CD4-positive, CD25-positive, alpha-beta regulatory T cell (primary cell): Measurements from ENCODE around the gene GYS2. TPM values are rescaled to one million over a fixed set of nuclear protein-coding genes. Genes with fewer than 3 reads are reported as not detected.

Experiments used
- ATAC-seq, 2 donors: fragments of 150-1000 bp; cut with Tn5 transposase; one replicate each; pipeline ENCODE4 v1.10.0; 2021; ENCODE audit warnings: low read depth in 2 of 2, moderate number of reproducible peaks in 2 of 2, moderate library complexity in 1 of 2
- DNase-seq, 3 donors: peaks; one replicate each; pipeline versions ENCODE4 v3.0.0 to v3.0.0-alpha.2; 2012 to 2022; ENCODE audit warnings: mixed read lengths in 1 of 3
- H3K27ac ChIP-seq: one replicate; pipeline ENCODE4 v1.7.0; 2013; ENCODE audit warnings: mild to moderate bottlenecking, low read length; ENCODE audit not compliant: insufficient read depth, poor library complexity, severe bottlenecking
- H3K27me3 ChIP-seq: one replicate; pipeline ENCODE4 v1.7.0; 2013; ENCODE audit warnings: low read length; ENCODE audit not compliant: control insufficient read depth, insufficient read depth
- H3K36me3 ChIP-seq: one replicate; pipeline ENCODE4 v1.7.0; 2013; ENCODE audit warnings: mild to moderate bottlenecking, low read length, moderate library complexity; ENCODE audit not compliant: control insufficient read depth, insufficient read depth
- H3K4me1 ChIP-seq: 2 replicates; pipeline ENCODE4 v1.7.0; 2013; ENCODE audit warnings: mild to moderate bottlenecking, low read length; ENCODE audit not compliant: insufficient read depth, control insufficient read depth, poor library complexity, severe bottlenecking
- H3K4me3 ChIP-seq: one replicate; pipeline ENCODE4 v1.7.0; 2013; ENCODE audit warnings: low read depth, mild to moderate bottlenecking, low read length, moderate library complexity
- H3K9me3 ChIP-seq, 2 experiments: 1 replicate in 1 of 2; 2 replicates in 1 of 2; pipeline ENCODE4 v1.7.0; 2013; ENCODE audit warnings: low read length in 2 of 2, mild to moderate bottlenecking in 1 of 2, moderate library complexity in 1 of 2; ENCODE audit not compliant: control insufficient read depth in 2 of 2
- H3K27ac Mint-ChIP-seq, 3 donors: one replicate each; pipeline ENCODE4 v1.8.0; 2020 to 2022; ENCODE audit warnings: mild to moderate bottlenecking in 3 of 3, mixed read lengths in 3 of 3, moderate library complexity in 2 of 3
- H3K27me3 Mint-ChIP-seq: one replicate; pipeline ENCODE4 v1.8.0; 2022; ENCODE audit warnings: mild to moderate bottlenecking, mixed read lengths
- H3K36me3 Mint-ChIP-seq: one replicate; pipeline ENCODE4 v1.8.0; 2020; ENCODE audit warnings: mixed read lengths
- H3K4me1 Mint-ChIP-seq, 4 donors: one replicate each; pipeline ENCODE4 v1.8.0; 2020 to 2022; ENCODE audit warnings: mixed read lengths in 4 of 4, mild to moderate bottlenecking in 1 of 4
- H3K4me3 Mint-ChIP-seq, 4 donors: one replicate each; pipeline ENCODE4 v1.8.0; 2020 to 2022; ENCODE audit warnings: mild to moderate bottlenecking in 4 of 4, mixed read lengths in 4 of 4, moderate library complexity in 3 of 4
- H3K9me3 Mint-ChIP-seq, 7 donors: one replicate each; pipeline ENCODE4 v1.8.0; 2020 to 2022; ENCODE audit warnings: mixed read lengths in 7 of 7, mild to moderate bottlenecking in 3 of 7, moderate library complexity in 2 of 7
- polyA plus RNA-seq, 4 donors: library from polyadenylated mRNA; unstranded; fragments of 300-500 nt; fragmentation: Illumina TruSeq; gene quantifications; one replicate each; pipeline ENCODE4 v1.2.3, GENCODE V29; 2021
- total RNA-seq: library from RNA; stranded (reverse); gene quantifications from one replicate; pipeline ENCODE4 v1.2.3, GENCODE V29; 2022

GYS2 gene
- total and polyA plus RNA-seq, 5 donors from 2014 or later, result 0.08 to 0.09 TPM; not detected in 3

- Histone ChIP-seq H3K36me3 (no peaks in the 10 kb centered on the region), H3K9me3 (no peaks in the 10 kb centered on the region), H3K4me1 (no peaks in the 10 kb centered on the region), H3K4me3 (no peak overlapping the region), H3K27me3 (no peaks in the 10 kb centered on the region), H3K27ac (no peak overlapping the region)
- Mint-ChIP-seq H3K9me3 (peaks cover 0 to 8% (median 4%) of the 10 kb centered on the region in 7 donors), H3K4me1 (no peaks in the 10 kb centered on the region), H3K27ac (no peak overlapping the region), H3K27me3 (peaks cover 5% of the 10 kb centered on the region), H3K36me3 (no peaks in the 10 kb centered on the region), H3K4me3 (no peak overlapping the region)
- DNase-seq (no peak), ATAC-seq (no peak)
Observed at GRCh38 chr12:21583587-21583986, 21.1 kb downstream of the GYS2 start.

DNA sequence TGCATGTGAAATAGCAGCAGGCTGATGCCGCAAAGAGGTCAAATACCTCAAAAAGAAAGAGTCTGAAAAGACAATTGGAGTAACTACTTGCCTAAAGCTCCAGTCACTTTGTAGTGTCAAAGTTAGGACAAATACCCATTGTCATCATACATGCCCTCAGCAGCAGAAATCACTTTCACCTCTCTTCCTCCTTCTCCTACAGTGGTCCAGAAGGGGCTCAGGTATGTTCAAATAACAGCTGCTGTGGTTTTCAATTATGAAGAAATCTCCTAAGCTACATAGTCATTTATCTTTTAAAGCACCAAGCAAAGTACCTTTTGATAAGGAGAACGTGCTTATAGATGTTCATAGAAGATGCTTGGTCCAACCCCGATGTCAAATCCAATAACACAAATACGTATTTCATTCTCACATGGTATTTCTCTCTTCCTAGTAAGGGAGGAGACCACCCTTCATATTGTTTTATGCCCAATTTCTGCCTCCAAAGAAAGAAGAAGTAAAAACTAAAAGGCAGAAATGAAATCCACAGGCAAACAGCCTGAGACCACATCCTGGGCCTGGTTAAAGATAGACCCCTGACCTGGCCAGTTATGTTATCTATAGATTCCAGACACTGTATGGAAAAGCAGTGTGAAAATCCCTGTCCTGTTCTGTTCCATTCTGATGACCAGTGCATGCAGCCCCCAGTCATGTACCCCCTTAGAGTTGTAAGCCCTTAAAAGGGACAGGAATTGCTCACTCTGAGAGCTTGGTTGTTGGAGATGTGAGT, 23.7 kb downstream of the GYS2 start:
- Mint-ChIP-seq H3K4me1 (no peaks in the 10 kb centered on the region), H3K4me3 (no peak overlapping the region), H3K27ac (no peak overlapping the region)

DNA sequence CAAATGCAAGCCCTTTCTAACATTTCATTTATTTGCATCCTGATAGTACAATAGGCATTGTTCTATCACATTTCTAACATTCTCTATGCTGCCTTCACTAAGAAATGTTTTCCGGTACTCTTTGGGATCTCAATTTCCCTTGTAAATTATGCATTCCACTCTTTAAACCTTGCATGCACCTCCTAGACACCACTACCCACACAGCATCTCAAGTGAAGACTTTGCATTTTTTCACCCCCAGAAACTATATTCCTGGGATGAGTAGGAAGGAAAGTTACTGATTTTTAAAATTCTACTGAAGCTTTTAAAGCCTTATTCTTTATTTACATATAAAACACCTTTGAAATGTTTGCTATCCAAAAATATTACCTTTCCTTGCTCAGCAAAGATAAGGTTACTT, 27.1 kb downstream of the GYS2 start:
- Mint-ChIP-seq H3K27me3 (peaks cover 20% of the 10 kb centered on the region), H3K36me3 (no peaks in the 10 kb centered on the region), H3K4me1 (no peaks in the 10 kb centered on the region), H3K27ac (no peak overlapping the region), H3K9me3 (peaks cover 0 to 2% (median 0%) of the 10 kb centered on the region in 7 donors), H3K4me3 (no peak overlapping the region)
- H3K9me3 ChIP-seq, result no peaks in the 10 kb centered on the region
- no peak for ATAC-seq
- H3K27me3 ChIP-seq, result no peaks in the 10 kb centered on the region
- no peak overlapping the region for H3K4me3 ChIP-seq
- no peaks in the 10 kb centered on the region for H3K36me3 ChIP-seq
- no peaks in the 10 kb centered on the region for H3K4me1 ChIP-seq
- no peak overlapping the region for H3K27ac ChIP-seq
- no peak for DNase-seq

More for the DNA sequence above, 23.7 kb downstream of the GYS2 start:
- peaks cover 16% of the 10 kb centered on the region for H3K27me3 Mint-ChIP-seq
- no peaks in the 10 kb centered on the region for H3K36me3 Mint-ChIP-seq
- ATAC-seq (no peak), DNase-seq (no peak)
- Histone ChIP-seq H3K9me3 (no peaks in the 10 kb centered on the region), H3K27ac (no peak overlapping the region), H3K36me3 (no peaks in the 10 kb centered on the region), H3K4me1 (no peaks in the 10 kb centered on the region), H3K4me3 (no peak overlapping the region), H3K27me3 (no peaks in the 10 kb centered on the region)
- peaks cover 0 to 4% (median 0%) of the 10 kb centered on the region in 7 donors for H3K9me3 Mint-ChIP-seq

GRCh38 chr12:21576431-21576830, 28.2 kb downstream of the GYS2 start:
- H3K27ac Mint-ChIP-seq, result no peak overlapping the region
- no peak overlapping the region for H3K4me3 ChIP-seq
- no peaks in the 10 kb centered on the region for H3K4me1 ChIP-seq
- ATAC-seq, result no peak
- H3K4me1 Mint-ChIP-seq, result no peaks in the 10 kb centered on the region
- H3K27ac ChIP-seq, result no peak overlapping the region
- H3K36me3 Mint-ChIP-seq, result no peaks in the 10 kb centered on the region
- peaks cover 20% of the 10 kb centered on the region for H3K27me3 Mint-ChIP-seq
- no peak overlapping the region for H3K4me3 Mint-ChIP-seq
- DNase-seq, result no peak
- no peaks in the 10 kb centered on the region for H3K9me3 ChIP-seq
- no peaks in the 10 kb centered on the region for H3K36me3 ChIP-seq
- no peaks in the 10 kb centered on the region for H3K27me3 ChIP-seq
- H3K9me3 Mint-ChIP-seq, result peaks cover 0 to 2% (median 0%) of the 10 kb centered on the region in 7 donors

DNA sequence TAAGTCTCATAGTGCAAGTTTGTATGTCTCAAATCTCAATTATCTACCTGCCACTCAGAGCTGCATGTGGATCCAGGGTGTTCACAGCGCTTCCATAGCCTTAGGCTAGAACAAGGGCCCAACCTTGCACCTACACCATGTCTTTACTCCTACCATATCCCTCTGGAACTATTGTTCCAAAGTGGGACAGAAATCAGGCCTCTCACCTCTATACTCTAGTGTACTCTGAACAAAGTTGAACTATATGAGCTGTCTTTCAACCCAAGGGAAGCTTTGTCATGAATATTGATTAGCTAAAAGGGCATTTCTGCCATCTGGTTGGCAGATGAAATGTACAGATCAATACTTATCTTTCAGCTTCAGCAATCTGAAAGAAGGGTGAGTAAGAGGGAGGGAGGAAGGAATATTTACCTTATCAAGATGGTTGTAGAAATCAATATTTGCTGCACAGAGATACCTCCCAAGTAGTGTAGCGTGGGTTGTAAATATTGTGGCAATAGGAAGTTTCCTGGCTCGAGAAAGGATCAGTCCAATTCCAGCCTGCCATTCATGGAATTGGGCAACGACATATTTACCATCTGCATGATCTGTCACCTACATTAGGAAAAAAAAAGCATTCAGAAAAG, 30.8 kb downstream of the GYS2 start:
- no peaks in the 10 kb centered on the region for H3K9me3 ChIP-seq
- no peaks in the 10 kb centered on the region for H3K4me1 ChIP-seq
- no peaks in the 10 kb centered on the region for H3K27me3 ChIP-seq
- ATAC-seq (no peak), DNase-seq (no peak)
- no peaks in the 10 kb centered on the region for H3K36me3 Mint-ChIP-seq
- H3K36me3 ChIP-seq, result no peaks in the 10 kb centered on the region
- H3K4me3 ChIP-seq, result no peak overlapping the region
- H3K4me1 Mint-ChIP-seq, result no peaks in the 10 kb centered on the region
- H3K9me3 Mint-ChIP-seq, result peaks cover 0 to 2% (median 0%) of the 10 kb centered on the region in 7 donors
- no peak overlapping the region for H3K4me3 Mint-ChIP-seq
- H3K27ac ChIP-seq, result no peak overlapping the region
- H3K27me3 Mint-ChIP-seq, result peaks cover 24% of the 10 kb centered on the region
- no peak overlapping the region for H3K27ac Mint-ChIP-seq

DNA sequence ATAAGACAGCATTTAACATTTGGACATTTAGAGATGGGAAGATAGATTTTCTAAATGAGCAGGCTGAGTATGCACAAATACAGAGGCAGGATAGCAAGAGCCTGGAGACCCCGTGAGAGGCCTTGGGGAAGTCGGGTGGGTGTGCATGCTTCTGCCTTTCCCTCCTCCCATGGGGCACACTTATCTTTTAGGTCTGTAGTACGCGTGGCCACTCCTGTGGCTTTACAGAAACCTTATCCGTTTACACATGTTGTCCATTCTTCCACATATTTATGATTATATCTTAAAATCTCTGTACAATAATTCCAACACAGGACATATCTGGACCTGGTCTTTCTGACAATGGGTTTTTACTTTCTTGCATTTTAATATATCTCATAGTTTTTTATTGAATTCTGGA, 33.6 kb downstream of the GYS2 start:
- no peaks in the 10 kb centered on the region for H3K36me3 Mint-ChIP-seq
- no peak overlapping the region for H3K4me3 ChIP-seq
- H3K27ac ChIP-seq, result no peak overlapping the region
- H3K4me1 ChIP-seq, result no peaks in the 10 kb centered on the region
- no peak for ATAC-seq
- H3K27me3 ChIP-seq, result peaks cover 1% of the 10 kb centered on the region
- no peak overlapping the region for H3K4me3 Mint-ChIP-seq
- H3K36me3 ChIP-seq, result no peaks in the 10 kb centered on the region
- H3K27ac Mint-ChIP-seq, result no peak overlapping the region
- peaks cover 0 to 2% (median 0%) of the 10 kb centered on the region in 7 donors for H3K9me3 Mint-ChIP-seq
- DNase-seq, result no peak
- H3K4me1 Mint-ChIP-seq, result no peaks in the 10 kb centered on the region
- no peaks in the 10 kb centered on the region for H3K9me3 ChIP-seq
- peaks cover 19% of the 10 kb centered on the region for H3K27me3 Mint-ChIP-seq

DNA sequence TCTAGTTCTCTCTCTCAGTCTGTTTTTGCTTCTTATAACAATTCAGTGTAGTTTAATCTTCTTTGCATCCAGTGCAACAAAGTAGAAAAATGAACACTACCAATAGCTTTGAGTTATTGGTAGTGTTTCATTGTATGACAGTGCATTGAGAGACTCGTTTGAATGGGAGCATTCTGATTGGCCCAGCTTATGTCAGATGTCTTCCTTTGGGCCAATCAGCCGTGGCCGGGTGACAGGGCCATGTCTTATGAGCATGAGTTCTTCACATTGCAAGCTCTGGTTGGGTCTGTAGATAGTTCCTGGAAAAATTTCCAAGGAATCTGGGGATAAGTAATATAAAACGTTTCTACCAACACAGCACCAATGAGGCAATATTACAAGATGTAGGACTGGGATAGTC, 36.5 kb downstream of the GYS2 start:
- peaks cover 0 to 2% (median 0%) of the 10 kb centered on the region in 7 donors for H3K9me3 Mint-ChIP-seq
- H3K36me3 ChIP-seq, result no peaks in the 10 kb centered on the region

More for the DNA sequence above, 36.5 kb downstream of the GYS2 start:
- ATAC-seq (no peak), DNase-seq (no peak)
- H3K4me3 ChIP-seq, result no peak overlapping the region
- Mint-ChIP-seq H3K27ac (no peak overlapping the region), H3K36me3 (no peaks in the 10 kb centered on the region), H3K4me3 (no peak overlapping the region), H3K4me1 (no peaks in the 10 kb centered on the region), H3K27me3 (peaks cover 14% of the 10 kb centered on the region)
- no peaks in the 10 kb centered on the region for H3K9me3 ChIP-seq
- peaks cover 1% of the 10 kb centered on the region for H3K27me3 ChIP-seq
- H3K27ac ChIP-seq, result no peak overlapping the region
- H3K4me1 ChIP-seq, result no peaks in the 10 kb centered on the region
